Colonic mucosa (tissue), 4 donors: ENCODE results near the gene CDK6. TPM values are rescaled to one million over a fixed set of nuclear protein-coding genes. Genes with fewer than 3 reads are reported as not detected.
"Not testable (repeated sequence)": the region's sequence is repeated elsewhere in the genome, so short reads cannot be mapped to it uniquely, and the experiment has no call there.

Source experiments
- DNase-seq: peaks from one replicate; pipeline ENCODE4 v3.0.0-alpha.2; 2020
- H3K27ac ChIP-seq: fragments of 200-600 bp; one replicate; pipeline ENCODE4 v1.8.0; 2021
- H3K27me3 ChIP-seq: fragments of 200-600 bp; one replicate; pipeline ENCODE4 v1.8.0; 2021
- H3K36me3 ChIP-seq: fragments of 200-600 bp; one replicate; pipeline ENCODE4 v1.8.0; 2021
- H3K4me1 ChIP-seq: fragments of 200-600 bp; one replicate; pipeline ENCODE4 v1.8.0; 2021; ENCODE audit warnings: mild to moderate bottlenecking
- H3K4me3 ChIP-seq: fragments of 200-600 bp; one replicate; pipeline ENCODE4 v1.8.0; 2021
- H3K9ac ChIP-seq, 2 donors: one replicate each; pipeline ENCODE4 v1.7.0; 2013; ENCODE audit warnings: control low read depth in 2 of 2, low read depth in 2 of 2, low read length in 2 of 2
- H3K9me3 ChIP-seq: fragments of 200-600 bp; one replicate; pipeline ENCODE4 v1.8.0; 2021
- intact Hi-C: fragments of 100-400 bp; cut with DNase I; formaldehyde crosslinking; loops from one replicate; pipeline ENCODE4 v1.14.1; 2022
- total RNA-seq, 2 donors: library from RNA; stranded (reverse); fragmentation: NEBNext Ultra II Directional in 1 of 2; extraction: Animal tissue kit (Norgen Biotek cat#: 25700) in 1 of 2; gene quantifications; one replicate each; pipeline ENCODE4 v1.2.1, GENCODE V29; 2021
- TF ChIP-seq, protein P1 (sequence below): fragments of 200-600 bp; IDR thresholded peaks from one replicate; pipeline ENCODE4 v1.8.0; 2022; ENCODE audit warnings: antibody characterized with exemption, mild to moderate bottlenecking
- donor health status: healthy.
- donor health status: DM: no; HTN: no; CAD: no.
- donor health status: DM: no; HTN: no; CAD: no.

CDK6 gene
- total RNA-seq, 2 donors from 2014 or later, result 37.1 to 55.4 TPM

DNA sequence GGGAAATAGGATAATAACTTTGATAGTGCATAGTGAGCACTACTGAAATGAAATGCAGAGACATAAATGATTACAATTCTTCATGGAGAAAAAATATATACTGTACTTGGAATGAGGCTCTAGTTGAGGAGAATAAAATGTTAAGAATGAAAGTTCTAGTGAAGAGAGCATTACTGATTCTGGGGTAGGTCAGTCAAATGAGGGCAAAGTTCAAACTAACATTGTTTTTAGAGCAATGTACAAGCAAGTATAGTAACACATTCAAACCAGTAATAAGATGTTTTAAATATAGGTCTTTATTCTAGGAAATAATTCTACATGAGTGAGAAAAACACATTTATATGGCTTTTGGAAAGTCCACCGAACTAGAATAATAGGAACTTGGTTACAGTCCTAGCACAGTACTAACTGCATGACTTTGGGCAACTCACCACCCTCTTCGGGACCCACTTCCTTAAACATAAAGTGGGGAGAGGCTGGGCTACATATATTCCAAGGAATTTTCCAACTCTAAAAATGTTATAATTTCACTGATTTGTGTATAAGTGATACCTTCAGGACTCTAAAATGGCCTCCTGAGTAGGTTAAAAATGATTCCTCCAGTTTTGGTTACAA lies 86.4 kb downstream of the CDK6 start:
- no peak for DNase-seq
- Histone ChIP-seq H3K27ac (no peak overlapping the region), H3K4me3 (no peak overlapping the region)

DNA sequence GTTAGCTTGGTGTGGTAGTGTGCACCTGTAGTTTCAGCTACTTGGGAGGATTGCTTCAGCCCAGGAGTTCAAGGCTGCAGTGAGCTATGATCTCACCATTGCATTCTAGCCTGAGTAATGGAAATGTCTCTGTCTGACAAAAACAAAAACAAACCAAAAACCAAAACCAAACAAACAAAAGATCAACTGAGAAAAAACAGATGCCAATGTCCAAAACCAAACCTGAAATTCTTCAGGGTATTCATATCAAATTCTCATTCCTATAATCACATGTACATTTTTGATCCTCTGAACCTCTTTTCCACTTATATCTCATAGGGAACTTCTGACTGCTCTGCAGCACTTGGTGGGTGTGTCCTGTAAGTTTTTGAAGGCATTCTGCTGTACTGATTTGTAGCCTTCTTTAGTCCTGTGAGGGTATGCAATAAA lies 87.0 kb downstream of the CDK6 start:
- intact Hi-C loops, result no loop called here
- H3K9me3 ChIP-seq, result no peaks in the 10 kb centered on the region
- no peaks in the 10 kb centered on the region for H3K36me3 ChIP-seq
- no peaks in the 10 kb centered on the region for H3K27me3 ChIP-seq
- TF ChIP-seq, protein P1, sequence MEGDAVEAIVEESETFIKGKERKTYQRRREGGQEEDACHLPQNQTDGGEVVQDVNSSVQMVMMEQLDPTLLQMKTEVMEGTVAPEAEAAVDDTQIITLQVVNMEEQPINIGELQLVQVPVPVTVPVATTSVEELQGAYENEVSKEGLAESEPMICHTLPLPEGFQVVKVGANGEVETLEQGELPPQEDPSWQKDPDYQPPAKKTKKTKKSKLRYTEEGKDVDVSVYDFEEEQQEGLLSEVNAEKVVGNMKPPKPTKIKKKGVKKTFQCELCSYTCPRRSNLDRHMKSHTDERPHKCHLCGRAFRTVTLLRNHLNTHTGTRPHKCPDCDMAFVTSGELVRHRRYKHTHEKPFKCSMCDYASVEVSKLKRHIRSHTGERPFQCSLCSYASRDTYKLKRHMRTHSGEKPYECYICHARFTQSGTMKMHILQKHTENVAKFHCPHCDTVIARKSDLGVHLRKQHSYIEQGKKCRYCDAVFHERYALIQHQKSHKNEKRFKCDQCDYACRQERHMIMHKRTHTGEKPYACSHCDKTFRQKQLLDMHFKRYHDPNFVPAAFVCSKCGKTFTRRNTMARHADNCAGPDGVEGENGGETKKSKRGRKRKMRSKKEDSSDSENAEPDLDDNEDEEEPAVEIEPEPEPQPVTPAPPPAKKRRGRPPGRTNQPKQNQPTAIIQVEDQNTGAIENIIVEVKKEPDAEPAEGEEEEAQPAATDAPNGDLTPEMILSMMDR, result no peak
- H3K27ac ChIP-seq, result no peak overlapping the region
- H3K4me1 ChIP-seq, result no peaks in the 10 kb centered on the region
- no peak overlapping the region for H3K4me3 ChIP-seq
- no peak overlapping the region for H3K9ac ChIP-seq
- DNase-seq, result no peak

More for the DNA sequence above, 86.4 kb downstream of the CDK6 start:
- TF ChIP-seq, protein P1, result no peak
- Histone ChIP-seq H3K27me3 (no peaks in the 10 kb centered on the region), H3K36me3 (no peaks in the 10 kb centered on the region), H3K9me3 (no peaks in the 10 kb centered on the region), H3K4me1 (no peaks in the 10 kb centered on the region), H3K9ac (no peak overlapping the region)
- intact Hi-C loops, result no loop called here

DNA sequence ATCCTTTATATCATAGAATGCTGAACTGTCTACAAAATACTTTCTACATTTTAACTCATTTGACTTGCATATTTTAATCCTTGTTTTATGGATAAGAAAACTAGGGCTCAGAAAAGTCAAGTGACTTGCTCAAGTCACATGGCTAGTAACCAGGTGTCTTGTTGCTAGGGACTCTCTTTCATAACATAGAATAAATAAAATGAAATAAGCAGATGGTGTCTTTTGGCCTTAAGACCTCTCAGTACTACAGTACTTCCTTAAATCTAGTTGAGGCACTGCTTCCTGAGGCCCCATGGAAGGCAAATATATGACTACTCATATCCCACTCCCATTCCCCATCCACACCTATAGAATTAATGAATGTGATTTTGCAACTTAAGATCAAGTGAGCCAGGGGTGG lies 87.9 kb downstream of the CDK6 start:
- H3K9ac ChIP-seq, result no peak overlapping the region
- no peaks in the 10 kb centered on the region for H3K9me3 ChIP-seq
- no peak for DNase-seq
- H3K4me3 ChIP-seq, result no peak overlapping the region
- H3K4me1 ChIP-seq, result no peaks in the 10 kb centered on the region
- no peaks in the 10 kb centered on the region for H3K27me3 ChIP-seq
- intact Hi-C loops, result no loop called here
- H3K36me3 ChIP-seq, result no peaks in the 10 kb centered on the region
- no peak overlapping the region for H3K27ac ChIP-seq
- TF ChIP-seq, protein P1, result no peak

DNA sequence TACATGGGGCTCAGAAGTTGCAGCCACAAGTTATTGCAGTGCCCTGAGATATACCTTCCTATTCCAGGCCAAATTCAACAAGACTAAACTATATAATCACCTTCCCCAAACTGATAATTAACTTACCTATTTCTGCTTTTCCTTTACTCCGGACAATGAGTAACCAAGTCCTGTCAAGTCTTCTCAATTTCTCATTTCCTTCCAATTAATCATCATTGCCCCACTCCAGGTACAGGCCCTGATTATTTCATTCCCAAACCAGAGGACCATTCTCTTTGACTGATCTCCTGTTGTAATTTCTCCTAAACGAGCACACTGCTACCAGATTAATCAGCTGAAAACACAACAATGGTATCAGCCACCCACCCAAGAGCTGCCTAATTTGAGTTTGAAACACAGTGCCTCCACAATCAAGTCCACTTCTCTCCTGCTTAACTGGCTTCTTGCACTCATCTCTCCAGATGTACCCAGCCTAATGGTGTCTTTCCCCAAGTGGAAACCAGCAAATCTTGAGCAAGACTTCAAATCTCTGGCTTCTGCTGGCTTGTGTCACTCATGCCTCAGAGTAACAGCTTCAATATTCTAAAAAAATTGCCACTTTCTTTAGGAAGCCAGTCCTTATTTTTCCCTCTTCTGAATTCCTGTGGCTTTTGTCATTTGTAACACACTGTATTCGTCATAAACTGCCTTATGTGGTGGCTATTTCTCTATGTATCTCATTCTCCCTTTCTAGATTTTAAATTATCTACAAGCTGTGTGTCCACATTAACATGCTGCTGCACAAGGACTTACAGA lies 89.1 kb downstream of the CDK6 start:
- TF ChIP-seq, protein P1, result no peak
- H3K4me1 ChIP-seq, result no peaks in the 10 kb centered on the region
- DNase-seq, result no peak
- no peaks in the 10 kb centered on the region for H3K27me3 ChIP-seq
- no peaks in the 10 kb centered on the region for H3K36me3 ChIP-seq
- intact Hi-C loops, result no loop called here
- no peaks in the 10 kb centered on the region for H3K9me3 ChIP-seq
- H3K4me3 ChIP-seq, result no peak overlapping the region
- H3K27ac ChIP-seq, result no peak overlapping the region
- H3K9ac ChIP-seq, result no peak overlapping the region

DNA sequence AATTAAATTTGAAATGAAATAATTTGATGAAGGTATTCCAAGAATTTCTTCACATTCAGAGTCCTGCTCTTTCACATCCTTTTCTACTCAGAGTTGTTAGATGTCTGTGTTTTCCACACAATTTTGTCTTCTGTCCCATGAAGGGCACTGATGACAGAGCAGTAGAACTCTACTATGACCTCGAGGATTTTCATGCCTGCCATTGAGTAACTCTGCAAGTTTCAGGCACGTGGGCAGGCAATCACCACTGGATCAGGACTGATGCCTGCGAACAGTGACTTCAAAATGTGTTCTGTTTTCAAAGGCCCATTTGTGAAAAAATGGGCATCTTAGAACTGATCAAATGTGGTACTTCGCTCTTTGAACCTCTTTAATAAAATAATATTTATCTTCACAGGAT lies 91.1 kb downstream of the CDK6 start:
- Histone ChIP-seq H3K9ac (no peak overlapping the region), H3K4me3 (no peak overlapping the region), H3K27me3 (no peaks in the 10 kb centered on the region), H3K27ac (no peak overlapping the region), H3K36me3 (no peaks in the 10 kb centered on the region), H3K4me1 (no peaks in the 10 kb centered on the region), H3K9me3 (no peaks in the 10 kb centered on the region)
- intact Hi-C loops, result no loop called here
- DNase-seq, result no peak
- TF ChIP-seq, protein P1, result no peak

DNA sequence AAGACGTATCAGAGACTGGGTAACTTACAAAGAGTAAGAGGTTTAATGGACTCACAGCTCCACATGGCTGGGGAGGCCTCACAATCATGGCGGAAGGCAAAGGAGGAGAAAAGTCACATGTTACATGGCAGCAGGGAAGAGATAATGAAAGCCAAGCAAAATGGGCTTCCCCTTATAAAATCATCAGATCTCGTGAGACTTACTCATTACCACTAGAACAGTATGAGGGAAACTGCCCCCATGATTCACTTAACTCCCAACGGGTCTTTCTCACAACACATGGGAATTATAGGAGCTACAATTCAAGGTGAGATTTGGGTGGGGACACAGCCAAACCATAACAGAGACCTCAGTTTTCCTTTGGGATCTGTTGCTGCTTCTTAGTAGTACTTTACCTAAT lies 92.2 kb downstream of the CDK6 start:
- H3K9me3 ChIP-seq, intact Hi-C loops, H3K4me3 ChIP-seq, H3K27ac ChIP-seq, H3K27me3 ChIP-seq, H3K36me3 ChIP-seq, H3K4me1 ChIP-seq, DNase-seq, H3K9ac ChIP-seq: not testable (repeated sequence)
